Neural cell (in vitro differentiated cells): ENCODE measurements around the gene GLB1L3. TPM values are rescaled to one million over a fixed set of nuclear protein-coding genes. Genes with fewer than 3 reads are reported as not detected.

ENCODE experiments used
- H2AFZ ChIP-seq: fragments of 200-600, 300-800 bp; sonication (generic), shearing (Covaris generic); 2 replicates; pipeline ENCODE4 v1.6.0; 2014; ENCODE audit warnings: low read depth, mild to moderate bottlenecking, antibody characterized with exemption, low read length, moderate library complexity
- H3F3A ChIP-seq: fragments of 200-600 bp; shearing (Covaris generic); 2 replicates; pipeline ENCODE4 v1.6.1; 2016; ENCODE audit warnings: mild to moderate bottlenecking, moderate library complexity, mixed read lengths, antibody characterized with exemption, low read length; ENCODE audit not compliant: insufficient read depth, poor library complexity, severe bottlenecking
- H3K27ac ChIP-seq: fragments of 200-600, 300-800 bp; sonication (generic), shearing (Covaris generic); 2 replicates; pipeline ENCODE4 v1.5.1; 2014; ENCODE audit warnings: mild to moderate bottlenecking, low read length, moderate library complexity
- H3K27me3 ChIP-seq: fragments of 300-800, 200-600 bp; sonication (generic), shearing (Covaris generic); 2 replicates; pipeline ENCODE4 v1.6.0; 2014; ENCODE audit warnings: mild to moderate bottlenecking, low read depth, low read length, moderate library complexity; ENCODE audit not compliant: insufficient read depth
- H3K36me3 ChIP-seq: fragments of 300-800, 200-600 bp; sonication (generic), shearing (Covaris generic); 2 replicates; pipeline ENCODE4 v1.5.1; 2014; ENCODE audit warnings: mild to moderate bottlenecking, antibody characterized with exemption, low read length, moderate library complexity; ENCODE audit not compliant: insufficient read depth
- H3K4me2 ChIP-seq: fragments of 300-800, 200-600 bp; sonication (generic), shearing (Covaris generic); 2 replicates; pipeline ENCODE4 v1.6.0; 2014; ENCODE audit warnings: mild to moderate bottlenecking, low read length
- H3K4me3 ChIP-seq: fragments of 300-800, 200-600 bp; sonication (generic), shearing (Covaris generic); 2 replicates; pipeline ENCODE4 v1.5.1; 2014; ENCODE audit warnings: mild to moderate bottlenecking, low read length, moderate library complexity
- H3K79me2 ChIP-seq: fragments of 200-600 bp; shearing (Covaris generic); replicated peaks from 2 replicates; pipeline ENCODE4 v1.6.0; 2014; ENCODE audit warnings: mild to moderate bottlenecking, low read length, moderate library complexity; ENCODE audit not compliant: insufficient read depth
- H3K9ac ChIP-seq: fragments of 300-800, 200-600 bp; sonication (generic), shearing (Covaris generic); 2 replicates; pipeline ENCODE4 v1.6.1; 2016; ENCODE audit warnings: mild to moderate bottlenecking, low read length, mixed read lengths
- H3K9me2 ChIP-seq: fragments of 200-600 bp; shearing (Covaris generic); 2 replicates; pipeline ENCODE4 v1.6.1; 2016; ENCODE audit warnings: mild to moderate bottlenecking, low read length, mixed read lengths; ENCODE audit not compliant: insufficient read depth
- H3K9me3 ChIP-seq: fragments of 200-600, 300-800 bp; sonication (generic), shearing (Covaris generic); 2 replicates; pipeline ENCODE4 v1.6.1; 2016; ENCODE audit warnings: mild to moderate bottlenecking, mixed run types, low read length, moderate library complexity, mixed read lengths
- H4K20me1 ChIP-seq: fragments of 200-600 bp; shearing (Covaris generic); 2 replicates; pipeline ENCODE4 v1.6.1; 2016; ENCODE audit warnings: mild to moderate bottlenecking, mixed run types; ENCODE audit not compliant: insufficient read depth
- CTCF ChIP-seq: fragments of 450-650 bp; IDR thresholded peaks from 2 replicates; pipeline ENCODE4 v1.5.1; 2014; ENCODE audit warnings: antibody characterized with exemption, mild to moderate bottlenecking, moderate library complexity; ENCODE audit not compliant: poor library complexity, severe bottlenecking
- EP300 ChIP-seq: fragments of 450-650 bp; conservative IDR thresholded peaks from 2 replicates; pipeline ENCODE4 v1.6.1; 2014; ENCODE audit warnings: antibody characterized with exemption, mild to moderate bottlenecking, moderate library complexity; ENCODE audit not compliant: poor library complexity, severe bottlenecking
- EZH2 ChIP-seq: fragments of 200-600, 300-800 bp; shearing (Covaris generic), sonication (generic); IDR thresholded peaks from 2 replicates; pipeline ENCODE4 v1.6.1; 2014; ENCODE audit warnings: antibody characterized with exemption, low read length, borderline replicate concordance, mild to moderate bottlenecking; ENCODE audit not compliant: insufficient read depth, poor library complexity, severe bottlenecking
- MXI1 ChIP-seq: fragments of 450-650 bp; conservative IDR thresholded peaks from 2 replicates; pipeline ENCODE4 v1.6.1; 2014; ENCODE audit warnings: antibody characterized with exemption, mild to moderate bottlenecking; ENCODE audit not compliant: poor library complexity, severe bottlenecking
- POLR2AphosphoS5 ChIP-seq: IDR thresholded peaks from 2 replicates; pipeline ENCODE4 v1.6.1; 2012
- RAD21 ChIP-seq: fragments of 450-650 bp; conservative IDR thresholded peaks from 2 replicates; pipeline ENCODE4 v1.6.1; 2014; ENCODE audit warnings: antibody characterized with exemption, mild to moderate bottlenecking, moderate library complexity
- REST ChIP-seq: IDR thresholded peaks from 2 replicates; pipeline ENCODE4 v1.6.1; 2012; ENCODE audit warnings: borderline replicate concordance
- SMC3 ChIP-seq: fragments of 450-650 bp; conservative IDR thresholded peaks from 2 replicates; pipeline ENCODE4 v1.6.1; 2014; ENCODE audit warnings: antibody characterized with exemption, mild to moderate bottlenecking, moderate library complexity; ENCODE audit not compliant: poor library complexity
- TAF1 ChIP-seq: IDR thresholded peaks from 2 replicates; pipeline ENCODE4 v1.6.1; 2012; ENCODE audit warnings: low read depth
- polyA plus RNA-seq: library from polyadenylated mRNA; depleted of rRNA; stranded (reverse); fragments of >200 nt; gene quantifications from 2 replicates; pipeline ENCODE4 v1.2.3, GENCODE V29; 2014

The GLB1L3 gene
- polyA plus RNA-seq, 1 donor from 2014 or later: 0.19 TPM

- Histone ChIP-seq H3K36me3 (no peaks in the 10 kb centered on the region), H4K20me1 (no peaks in the 10 kb centered on the region), H3K9me3 (no peaks in the 10 kb centered on the region), H3K4me3 (no peak overlapping the region), H3K9me2 (no peaks in the 10 kb centered on the region), H3K79me2 (no peaks in the 10 kb centered on the region), H3K4me2 (no peak overlapping the region), H2AFZ (no peak overlapping the region), H3K27ac (no peak overlapping the region), H3K9ac (no peak overlapping the region), H3K27me3 (no peaks in the 10 kb centered on the region), H3F3A (no peaks in the 10 kb centered on the region)
- TF ChIP-seq POLR2AphosphoS5 (no peak), EZH2 (no peak), CTCF (no peak), TAF1 (no peak)
Measured at GRCh38 chr11:134347441-134347840, 71.3 kb downstream of the GLB1L3 start.

GRCh38 chr11:134349109-134349801 is 73.1 kb downstream of the GLB1L3 start:
- Histone ChIP-seq H3K4me3 (no peak overlapping the region), H3K4me2 (no peak overlapping the region), H3K27me3 (no peaks in the 10 kb centered on the region), H3K27ac (no peak overlapping the region), H3K9ac (no peak overlapping the region), H4K20me1 (no peaks in the 10 kb centered on the region), H3K79me2 (no peaks in the 10 kb centered on the region), H3K9me2 (no peaks in the 10 kb centered on the region), H3K36me3 (no peaks in the 10 kb centered on the region), H3F3A (no peaks in the 10 kb centered on the region), H2AFZ (no peak overlapping the region), H3K9me3 (no peaks in the 10 kb centered on the region)
- TF ChIP-seq EP300 (no peak), EZH2 (no peak), CTCF (no peak), REST (no peak), MXI1 (no peak), SMC3 (no peak), RAD21 (no peak), TAF1 (no peak)
